NCI-H82 (cell line): ENCODE results near the gene SELENOM.
"Not testable (repeated sequence)": the region's sequence is repeated elsewhere in the genome, so short reads cannot be mapped to it uniquely, and the experiment has no call there.

ENCODE experiments used
- DNase-seq: peaks from one replicate; lab custom pipeline; 2025; lab: John Stamatoyannopoulos, UW

SELENOM gene

DNA sequence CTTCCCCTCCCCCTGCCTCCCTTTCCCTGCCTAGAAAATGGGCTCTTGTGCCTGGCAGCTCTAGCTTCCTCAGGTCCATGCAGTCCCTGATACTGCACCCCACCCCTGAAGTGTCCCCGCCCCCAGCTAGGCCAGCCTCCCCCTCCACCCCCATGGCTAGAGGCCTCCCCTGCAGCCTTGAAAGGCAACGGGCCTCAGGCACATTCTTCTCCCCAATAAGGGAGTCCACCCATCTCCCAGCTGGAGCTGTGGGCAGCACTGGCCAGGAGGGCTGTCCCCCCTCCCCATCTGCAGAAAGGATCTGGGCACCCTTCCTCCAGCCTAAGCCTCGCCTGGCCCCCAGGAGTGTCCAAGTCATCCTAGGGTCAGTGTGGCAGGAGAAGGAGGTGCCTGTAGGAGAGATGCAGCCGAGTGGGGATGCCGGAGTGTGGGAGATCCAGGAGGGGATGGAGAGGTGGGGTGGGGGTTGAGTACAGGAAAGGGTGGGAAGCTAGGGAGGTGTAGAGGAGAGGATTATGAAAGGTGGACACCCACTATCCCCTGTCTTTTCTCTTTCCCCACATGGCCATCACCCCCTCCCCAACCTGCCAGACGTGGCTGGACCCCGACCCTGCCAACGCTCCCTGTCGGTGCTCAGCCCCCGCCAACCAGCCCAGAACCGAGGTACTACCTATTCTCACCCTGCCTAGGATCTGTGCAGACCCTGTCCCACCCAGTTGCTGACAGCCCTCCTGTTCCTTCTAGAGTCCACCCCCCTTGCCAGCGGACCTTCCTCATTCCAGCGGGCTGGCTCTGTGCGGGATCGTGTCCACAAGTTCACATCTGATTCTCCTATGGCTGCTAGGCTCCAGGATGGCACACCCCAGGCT, 16.9 kb downstream of the SELENOM start:
- no peak for DNase-seq

DNA sequence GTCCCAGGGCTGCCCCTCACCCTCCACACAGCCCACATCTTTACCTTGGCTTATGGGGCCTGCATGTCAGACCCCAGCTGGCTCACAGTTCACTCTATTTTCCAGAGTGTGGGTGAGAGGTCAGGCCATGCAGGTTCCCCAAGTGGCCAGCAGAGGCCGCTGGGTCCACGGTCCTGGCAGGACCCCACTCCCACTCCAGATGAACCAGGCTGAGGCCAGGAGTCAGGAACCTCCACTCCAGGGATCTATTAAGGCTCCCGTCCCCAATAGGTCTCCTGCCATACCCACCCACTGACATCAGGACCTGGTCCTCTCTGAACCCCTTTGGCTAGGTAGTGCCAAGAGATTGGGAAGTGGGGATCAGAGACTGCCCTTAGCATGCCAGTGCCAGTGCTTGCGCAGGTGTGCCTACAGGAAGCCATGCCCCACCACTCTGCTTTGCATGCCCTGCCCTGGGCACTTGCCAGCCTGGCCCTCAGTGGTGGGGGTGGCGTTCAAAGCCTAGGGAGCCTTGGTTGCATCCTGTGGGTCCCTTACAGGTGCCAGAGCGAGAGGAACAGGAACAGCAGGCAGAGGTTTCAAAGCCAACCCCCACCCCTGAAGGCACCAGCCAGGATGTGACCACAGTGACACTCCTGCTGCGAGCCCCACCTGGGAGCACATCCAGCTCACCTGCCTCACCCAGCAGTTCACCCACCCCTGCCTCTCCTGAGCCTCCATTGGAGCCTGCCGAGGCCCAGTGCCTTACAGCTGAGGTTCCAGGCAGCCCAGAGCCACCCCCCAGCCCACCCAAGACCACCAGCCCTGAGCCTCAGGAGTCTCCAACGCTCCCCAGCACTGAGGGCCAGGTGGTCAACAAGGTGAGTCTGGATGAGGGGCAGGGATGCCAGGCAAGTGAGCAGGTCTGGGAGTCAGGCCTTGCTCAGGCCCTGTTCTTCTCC, 17.9 kb downstream of the SELENOM start:
- DNase-seq: peak; percentile 72

DNA sequence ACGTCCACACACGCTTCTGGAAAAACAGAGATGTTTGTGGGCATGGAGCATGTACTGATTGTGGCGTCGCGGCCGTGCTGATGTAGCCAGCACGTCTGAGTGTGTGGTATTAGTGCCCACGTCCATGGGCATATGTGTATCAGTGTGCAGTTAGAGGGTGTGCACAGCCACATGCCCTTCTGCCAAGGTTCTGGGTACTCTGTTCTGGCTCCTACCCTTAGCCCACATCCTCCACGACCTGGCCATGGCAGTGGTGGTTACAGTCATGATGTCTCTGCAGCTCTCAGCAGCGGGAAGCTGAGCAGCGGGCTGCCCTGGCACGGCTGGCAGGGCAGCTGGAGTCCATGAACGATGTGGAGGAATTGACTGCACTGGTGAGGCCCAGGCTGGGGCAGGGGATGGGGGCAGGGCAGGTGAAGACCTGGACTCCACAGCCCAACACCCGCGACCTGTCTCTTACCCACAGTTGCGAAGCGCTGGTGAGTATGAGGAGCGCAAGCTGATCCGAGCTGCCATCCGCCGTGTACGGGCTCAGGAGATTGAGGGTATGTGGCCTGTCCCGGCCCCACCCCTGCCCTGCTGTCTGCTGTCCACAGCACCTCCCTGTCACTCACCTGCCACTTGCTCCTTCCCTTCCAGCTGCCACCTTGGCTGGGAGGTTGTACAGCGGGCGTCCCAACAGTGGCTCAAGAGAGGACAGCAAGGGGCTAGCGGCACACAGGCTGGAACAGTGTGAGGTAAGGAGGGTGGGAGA, 19.0 kb downstream of the SELENOM start:
- DNase-seq: no peak

DNA sequence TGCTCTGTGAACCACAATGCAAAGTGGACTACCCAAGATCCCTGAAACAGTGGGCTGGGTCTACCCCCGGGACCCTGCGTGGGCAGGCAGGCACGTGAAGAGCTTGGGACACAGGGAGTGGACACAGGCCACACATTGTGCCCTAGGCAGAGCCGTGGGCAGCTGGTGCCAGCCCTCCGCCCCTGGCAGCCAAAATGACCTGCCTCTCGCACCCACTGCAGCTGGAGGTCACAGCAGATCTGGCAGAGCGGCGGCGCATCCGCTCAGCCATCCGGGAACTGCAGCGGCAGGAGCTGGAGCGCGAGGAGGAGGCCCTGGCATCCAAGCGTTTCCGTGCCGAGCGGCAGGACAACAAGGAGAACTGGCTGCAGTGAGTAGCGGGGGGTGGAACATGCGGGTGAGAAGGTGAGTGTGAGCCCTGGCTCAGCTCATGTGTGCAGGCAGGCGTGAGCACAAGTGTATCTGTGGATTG, 19.6 kb downstream of the SELENOM start:
- no peak for DNase-seq

DNA sequence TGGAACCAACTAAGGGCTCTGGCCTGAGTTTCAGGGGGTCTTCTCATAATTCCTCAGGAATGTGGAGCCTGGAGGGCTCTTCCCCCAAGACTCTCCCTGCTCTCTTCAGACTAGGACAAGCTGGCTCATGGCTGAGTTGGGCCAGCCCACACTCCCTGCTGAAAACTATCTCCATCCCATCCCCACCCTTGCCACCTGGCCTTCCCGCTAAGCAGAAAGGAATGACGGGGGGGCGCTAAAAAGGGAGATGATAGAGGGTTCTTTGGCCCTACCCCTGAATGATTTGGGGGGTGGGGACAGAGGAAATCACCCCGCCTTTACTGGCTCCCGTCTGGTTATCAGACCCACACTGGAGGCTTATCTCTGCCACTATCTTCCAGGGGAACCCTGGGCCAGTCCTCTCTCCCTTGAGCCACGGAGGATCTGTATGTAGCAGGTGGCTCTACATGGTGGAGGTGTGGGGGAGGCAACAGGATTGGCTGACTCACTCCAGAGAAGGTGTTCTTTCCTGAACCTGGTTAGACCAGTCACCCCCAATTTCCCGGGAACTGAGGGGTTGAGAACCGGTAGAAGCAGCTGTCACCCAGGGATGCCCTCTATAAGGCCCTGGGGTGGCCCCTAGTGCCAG, 20.6 kb downstream of the SELENOM start:
- DNase-seq: no peak

DNA sequence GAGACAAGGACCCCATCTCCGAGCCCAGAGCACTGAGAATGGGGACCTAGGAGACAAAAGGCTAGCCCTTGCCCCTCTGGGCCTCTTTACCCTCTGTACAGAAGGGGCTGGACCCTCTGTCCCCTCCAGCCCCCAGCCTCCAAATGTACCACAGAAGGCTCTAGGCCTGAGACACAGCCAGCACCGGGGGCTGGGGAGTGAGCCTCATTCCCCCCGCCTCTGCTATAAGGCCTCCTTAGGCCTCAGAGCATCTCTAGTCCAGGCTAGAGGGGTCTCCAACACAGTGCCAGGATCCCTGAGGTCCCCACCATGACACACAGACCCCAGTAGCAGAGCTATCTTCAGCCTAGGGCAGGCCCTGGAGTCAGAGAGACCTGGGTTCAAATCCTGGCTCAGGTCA, 21.4 kb downstream of the SELENOM start:
- DNase-seq: no peak

DNA sequence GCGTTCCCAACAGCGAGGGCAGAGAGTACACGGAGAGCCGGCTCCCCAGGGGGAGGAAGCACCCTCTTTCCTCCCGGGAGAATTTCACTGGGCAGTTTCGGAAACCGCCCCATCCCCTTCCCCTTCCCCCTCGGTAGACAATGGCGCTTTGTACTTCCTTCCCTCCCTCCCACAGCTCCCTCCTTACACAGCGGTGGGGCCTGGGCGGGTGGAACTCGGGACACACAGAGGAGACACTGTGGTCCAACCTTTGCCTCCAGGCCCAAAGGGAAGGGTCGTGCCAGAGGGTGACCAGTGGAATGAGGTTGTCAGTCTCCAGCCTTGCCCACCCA, 21.9 kb downstream of the SELENOM start:
- DNase-seq: no peak

DNA sequence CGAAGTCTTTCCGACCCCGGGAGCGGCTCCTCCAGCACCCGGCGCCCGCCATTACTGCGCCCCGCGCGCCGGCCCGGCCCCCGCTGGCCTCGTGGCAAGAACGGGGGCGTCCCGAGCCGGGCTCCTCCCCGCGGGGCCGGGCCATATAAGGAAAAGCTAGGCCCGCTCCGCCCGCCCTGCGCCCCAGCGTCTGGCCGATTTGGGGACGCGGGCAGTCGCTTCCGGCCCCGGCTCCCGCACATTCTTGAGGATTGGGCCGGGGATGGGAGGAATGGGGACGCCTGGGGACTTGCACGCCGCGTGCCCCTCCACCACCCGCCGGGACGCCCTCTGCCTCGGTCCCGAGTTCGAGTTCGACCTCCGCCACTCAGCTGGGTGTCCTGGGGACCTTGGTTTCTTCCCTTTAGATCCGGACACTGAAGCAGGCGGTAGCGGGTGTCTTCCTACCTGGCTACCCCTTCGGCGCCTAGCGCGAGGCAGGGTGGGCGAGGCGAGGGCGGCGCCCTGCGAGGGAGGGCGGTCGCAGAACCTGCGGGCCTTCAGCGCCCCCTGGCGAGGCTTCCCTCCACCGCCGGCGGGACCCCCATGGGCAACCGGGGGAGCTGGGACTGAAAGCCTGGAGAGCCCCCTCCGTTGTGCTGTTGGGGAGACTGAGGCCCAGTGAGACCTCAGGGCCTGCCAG, 22.4 kb downstream of the SELENOM start:
- peak; percentile 75 for DNase-seq

DNA sequence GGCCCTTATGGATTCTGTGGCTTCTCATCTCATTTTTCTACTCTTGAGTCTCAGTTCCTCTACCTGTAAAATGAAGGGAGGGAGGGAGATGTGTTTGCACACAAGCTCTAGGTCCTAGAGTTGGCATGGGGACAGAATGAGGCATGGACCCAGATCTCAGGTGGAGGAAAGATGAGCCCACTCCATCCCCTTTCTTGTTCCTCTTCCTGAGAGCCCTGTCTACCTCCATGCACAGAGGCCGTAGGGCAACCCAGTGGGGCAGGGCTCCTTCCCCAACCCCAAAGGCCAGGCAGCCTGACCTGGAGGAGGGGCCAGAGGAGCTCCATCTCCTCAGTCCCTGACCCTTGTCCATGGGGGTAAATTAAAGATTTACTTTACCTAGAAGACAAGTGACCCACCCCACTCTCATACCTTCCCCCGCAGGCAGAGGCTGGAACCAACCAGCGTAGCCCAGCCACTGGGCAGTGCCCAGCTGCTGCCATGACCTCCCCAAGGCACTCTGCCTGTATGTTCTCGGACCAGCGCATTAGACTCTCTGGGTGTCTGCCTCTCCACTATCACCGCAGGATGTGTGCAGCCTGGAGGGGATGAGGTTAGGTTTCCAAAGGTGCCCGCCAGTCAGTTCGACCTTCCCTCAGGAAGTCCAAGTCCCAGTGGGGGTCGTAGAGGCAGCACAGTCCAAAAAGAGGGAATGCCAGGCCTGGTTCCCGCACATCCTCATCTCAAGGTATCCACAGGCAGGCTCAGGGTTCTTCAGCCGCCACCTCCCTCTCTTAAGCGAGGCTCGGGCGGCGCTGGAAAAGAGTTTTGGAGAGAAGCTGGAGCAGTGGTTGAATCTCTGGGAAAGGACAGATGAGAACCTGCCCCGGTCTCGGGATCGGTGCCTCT, 23.2 kb downstream of the SELENOM start:
- no peak for DNase-seq

DNA sequence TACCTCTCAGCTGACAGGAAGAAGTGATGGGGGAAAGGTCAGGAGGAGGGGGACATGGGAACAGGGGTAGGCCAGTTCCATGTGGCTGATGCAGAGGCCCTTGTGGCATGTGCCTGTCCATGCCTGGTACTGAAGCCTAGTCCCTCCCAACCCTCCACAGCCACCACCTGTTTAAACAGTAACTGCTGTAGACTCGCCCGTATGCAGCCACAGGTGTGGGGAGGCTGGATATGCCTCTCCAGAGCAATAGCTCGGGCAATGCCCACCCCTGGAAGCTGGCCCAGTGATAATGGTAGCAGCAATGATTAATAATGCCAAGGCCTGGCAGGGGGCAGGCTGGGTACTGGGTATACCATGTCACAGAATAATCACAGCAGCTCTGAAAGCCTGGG, 24.0 kb downstream of the SELENOM start:
- no peak for DNase-seq

DNA sequence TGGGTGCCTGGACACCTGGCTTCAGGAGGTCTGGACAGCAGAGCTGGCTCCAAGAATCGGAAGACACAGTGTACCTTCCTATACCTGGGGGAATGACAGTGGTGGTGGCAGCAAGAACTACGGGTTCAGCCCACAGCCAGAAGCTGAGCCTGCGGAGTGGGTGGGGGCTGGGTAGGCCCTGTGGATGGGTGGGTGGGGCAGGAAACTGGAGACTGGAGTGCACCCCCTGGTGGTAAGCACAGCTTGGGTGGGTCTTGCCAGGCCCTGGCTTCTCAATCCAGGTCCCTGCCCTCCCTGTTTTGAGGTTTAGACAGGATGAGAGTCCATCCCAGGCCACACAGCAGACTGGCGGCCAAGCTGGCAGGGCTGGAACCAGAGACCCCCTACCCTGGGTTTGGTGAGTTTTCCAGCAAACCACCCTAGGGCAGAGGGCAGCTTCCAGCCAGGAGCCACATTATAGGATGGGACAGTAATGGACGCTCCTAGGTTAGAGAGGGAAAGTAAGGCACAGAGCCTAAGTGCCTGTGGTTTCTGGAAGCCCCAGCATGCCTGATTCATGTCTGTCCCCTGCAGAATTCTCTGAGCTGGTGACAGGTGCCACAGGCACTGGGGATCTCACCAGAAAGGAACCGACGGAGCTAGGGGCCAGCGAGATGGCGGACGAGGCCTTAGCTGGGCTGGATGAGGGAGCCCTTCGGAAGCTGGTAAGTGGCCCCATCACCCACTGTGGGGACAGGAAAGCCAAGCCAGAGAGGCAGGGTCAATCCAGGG, 24.6 kb downstream of the SELENOM start:
- DNase-seq: peak; percentile 77

DNA sequence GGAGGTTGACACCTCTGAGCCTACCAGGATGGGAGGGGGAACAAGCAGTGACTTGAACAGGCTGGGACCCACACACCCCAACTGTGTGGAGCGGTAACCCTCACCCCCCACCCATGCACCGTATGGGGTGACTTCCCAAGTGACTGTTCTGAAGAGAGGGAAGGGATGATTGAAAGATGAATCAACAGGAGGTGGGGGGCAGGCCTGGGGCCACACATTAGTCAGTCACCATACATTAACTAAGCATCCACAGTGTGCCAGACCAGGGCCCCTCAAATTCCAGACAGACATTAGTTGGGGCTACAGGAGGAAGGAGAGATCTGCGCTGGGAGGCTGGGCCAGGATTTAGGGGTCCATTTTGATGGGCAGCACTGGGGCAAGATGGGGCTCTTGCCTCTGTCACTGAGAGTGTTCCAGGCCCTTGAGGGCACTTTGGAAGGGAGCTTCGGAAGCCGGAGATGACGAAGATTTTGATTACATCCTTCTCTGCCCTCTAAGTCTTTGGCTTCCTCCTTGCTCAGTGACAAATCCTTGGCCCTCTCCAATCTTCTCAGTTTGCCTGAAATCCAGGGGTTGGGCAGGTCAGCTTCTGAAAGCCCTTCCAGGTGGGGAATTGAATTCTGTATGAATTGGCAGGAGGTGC, 25.3 kb downstream of the SELENOM start:
- DNase-seq: no peak

DNA sequence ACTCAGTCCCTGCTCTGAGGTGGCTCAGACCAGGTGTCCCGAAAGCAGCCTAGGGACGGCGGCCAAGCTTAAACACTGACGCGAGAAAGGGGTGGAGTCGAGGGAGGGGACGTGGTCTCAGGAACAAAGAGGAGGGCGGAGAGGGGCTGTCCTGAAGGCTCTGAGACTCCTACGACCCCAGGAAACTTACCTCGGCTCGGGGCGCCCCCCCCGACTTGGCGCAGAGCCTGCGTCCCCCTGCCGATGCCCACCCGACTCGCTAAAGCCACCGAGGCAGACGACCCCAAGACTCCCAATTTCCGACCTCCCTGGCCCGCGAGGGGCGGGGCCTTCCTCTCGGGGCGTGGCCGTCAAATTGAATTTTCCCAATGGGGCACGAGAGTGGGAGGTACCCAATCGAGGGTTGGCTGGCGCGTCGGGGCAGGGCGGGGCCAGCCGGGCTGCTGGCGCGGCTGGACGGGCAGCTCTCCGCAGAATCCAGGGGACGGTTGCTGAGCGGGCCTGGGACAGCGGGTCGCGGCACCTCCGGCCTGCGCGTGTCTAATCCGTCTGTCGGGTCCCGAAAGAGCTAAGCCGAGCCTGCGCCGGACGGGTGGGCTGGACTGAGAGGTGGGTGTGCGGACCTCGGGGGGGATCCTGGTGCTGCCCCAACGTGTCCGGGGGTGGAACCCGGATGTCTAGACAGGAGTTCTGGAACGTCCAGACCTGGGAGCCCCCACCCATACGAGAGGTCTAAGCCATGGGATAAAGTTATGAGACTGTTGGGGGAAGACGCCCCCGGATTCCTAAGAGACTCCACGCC, 26.3 kb downstream of the SELENOM start, which contains the start of gene SMTN:
Gene SMTN (plus strand): TSS at position 471 of the 802 bp plus-strand sequence. CDS start 1,941 bp downstream, outside the sequence.
- DNase-seq: peak; percentile 90

DNA sequence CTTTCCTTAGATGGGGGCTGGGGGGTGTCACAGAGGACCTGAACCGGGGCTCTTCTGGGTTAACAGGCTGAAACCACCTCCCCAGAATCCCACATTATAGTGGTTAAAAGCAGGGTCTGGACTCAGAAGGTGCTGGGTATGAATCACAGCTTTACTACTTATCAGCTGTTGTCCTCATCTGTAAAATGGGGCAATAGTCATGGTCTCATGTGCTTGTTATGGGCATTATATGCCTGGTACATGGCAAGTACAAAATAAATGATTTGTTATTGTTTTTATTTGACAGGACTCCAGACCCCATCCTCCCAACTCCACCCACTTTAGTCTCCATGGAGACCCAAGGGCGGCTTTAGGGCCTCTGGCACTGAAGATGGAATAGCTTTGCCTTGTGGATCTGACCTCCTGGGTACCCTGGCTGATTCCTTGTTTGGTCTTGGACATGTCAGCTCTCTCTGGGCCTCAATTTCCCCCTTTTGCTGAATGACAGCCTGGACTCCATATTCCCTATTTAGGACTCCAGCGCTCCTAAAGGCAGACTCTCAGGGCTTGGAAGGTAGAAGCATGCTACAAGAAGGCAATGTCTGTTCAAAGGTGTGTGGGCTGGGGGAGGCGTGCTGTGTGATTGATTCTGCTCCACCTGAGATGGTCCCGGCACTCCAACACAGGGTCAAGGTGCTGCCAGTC, 27.1 kb downstream of the SELENOM start:
- no peak for DNase-seq

DNA sequence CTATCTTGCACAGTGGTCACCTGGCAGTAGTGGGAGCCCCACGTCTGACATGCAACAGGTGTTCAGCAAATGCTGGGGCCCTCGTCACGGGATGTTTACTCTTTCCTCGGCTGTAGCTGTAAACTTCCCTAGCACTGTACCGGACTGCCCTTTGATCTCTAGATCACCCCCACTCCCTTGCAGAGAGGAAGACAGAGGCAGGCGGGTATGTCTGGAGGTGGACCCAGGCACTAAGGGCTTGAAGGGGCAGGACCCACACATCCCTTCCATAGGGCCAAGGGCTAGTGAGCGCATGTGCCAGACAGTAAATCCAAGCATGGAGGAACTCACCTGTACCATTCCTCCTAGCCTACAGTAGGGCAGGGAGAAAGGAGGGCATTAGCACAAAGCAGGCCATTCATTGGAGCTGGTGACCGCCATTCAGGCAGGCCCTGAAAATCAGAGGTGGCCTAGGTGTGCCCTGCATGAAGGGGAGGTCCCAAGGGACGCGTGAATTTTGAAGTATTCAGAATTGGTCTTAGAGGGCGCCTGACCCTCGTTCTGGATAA, 28.2 kb downstream of the SELENOM start:
- DNase-seq: no peak

DNA sequence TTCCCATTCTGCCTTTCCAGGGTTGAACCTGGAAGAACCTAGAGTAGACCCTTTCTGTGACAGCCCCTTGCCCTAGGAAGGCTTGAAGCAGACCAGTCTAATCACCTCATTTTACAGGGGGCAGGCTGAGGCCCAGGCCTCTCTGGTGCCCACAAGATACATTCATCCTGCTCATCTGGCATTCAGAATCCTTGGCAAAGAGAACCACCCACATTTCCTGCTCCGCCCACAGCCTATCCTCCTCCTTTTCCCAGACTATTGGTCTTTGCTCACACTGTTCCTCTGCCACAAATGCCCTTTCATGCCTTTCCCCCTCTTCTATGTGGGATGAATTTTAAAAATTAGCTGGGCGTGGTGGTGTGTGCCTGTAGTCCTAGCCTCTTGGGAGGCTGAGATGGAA, 29.0 kb downstream of the SELENOM start:
- not testable (repeated sequence) for DNase-seq

DNA sequence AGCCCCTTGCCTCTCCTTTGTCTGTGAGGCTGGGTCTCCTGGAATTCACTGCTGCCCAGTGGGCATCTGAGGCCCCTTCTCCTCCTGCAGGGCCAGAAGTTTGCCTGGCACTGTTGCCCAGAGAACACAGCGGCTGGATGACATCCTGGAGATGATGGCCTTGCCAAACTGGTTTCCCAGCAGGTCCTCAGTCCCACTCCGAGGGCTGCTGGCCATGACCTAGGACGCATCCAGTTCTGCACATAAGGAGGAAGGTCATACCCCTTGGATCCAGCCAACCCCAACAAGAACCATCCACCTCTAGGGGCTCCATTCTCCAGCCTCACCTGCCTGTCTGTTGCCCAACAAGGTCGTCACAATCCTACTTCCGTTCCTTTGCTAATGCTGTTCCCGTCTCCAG, 29.7 kb downstream of the SELENOM start:
- no peak for DNase-seq
